HepG2 (cell line): ENCODE measurements around the gene PHKG2. TPM values are rescaled to one million over a fixed set of nuclear protein-coding genes. Genes with fewer than 3 reads are reported as not detected.

ENCODE experiments used
- ARID3A ChIP-seq: IDR thresholded peaks from 2 replicates; pipeline ENCODE4 v1.6.1; 2012; ENCODE audit warnings: low read depth, low read length, improper control_type of control experiment
- ARNT ChIP-seq: fragments of 450-650 bp; IDR thresholded peaks from 2 replicates; pipeline ENCODE4 v1.6.1; 2017
- CBX2 ChIP-seq, 2 experiments: fragments of 200-600 bp in 1 of 2; sonication (generic); formaldehyde crosslinking in 1 of 2; IDR thresholded peaks; 2 replicates each; pipeline versions ENCODE4 v1.7.0 to v1.8.1; 2018 to 2022; ENCODE audit warnings: low read depth in 2 of 2, low read length in 1 of 2, mild to moderate bottlenecking in 1 of 2, missing genetic modification reagents in 1 of 2
- EHMT2 ChIP-seq: fragments of 200-600 bp; sonication (generic); IDR thresholded peaks from 2 replicates; pipeline ENCODE4 v1.7.0; 2017; ENCODE audit warnings: antibody characterized with exemption, low read depth, low read length, borderline replicate concordance
- HOXA7 ChIP-seq: sonication (generic); formaldehyde crosslinking; IDR thresholded peaks from 2 replicates; pipeline ENCODE4 v1.8.1; 2022; ENCODE audit warnings: mild to moderate bottlenecking, missing genetic modification reagents, moderate library complexity
- RAD21 ChIP-seq: fragments of 450-650 bp; formaldehyde crosslinking; IDR thresholded peaks from 2 replicates; pipeline ENCODE4 v1.5.0; 2020; ENCODE audit warnings: mild to moderate bottlenecking
- U2AF1 ChIP-seq: fragments of 200-400 bp; formaldehyde crosslinking; optimal IDR thresholded peaks from 2 replicates; pipeline ENCODE3; 2017; ENCODE audit warnings: mild to moderate bottlenecking, low read depth, low read length
- ZGPAT ChIP-seq: IDR thresholded peaks from 2 replicates; pipeline ENCODE4 v1.6.1; 2016; ENCODE audit warnings: mild to moderate bottlenecking
- ZNF142 ChIP-seq: sonication (generic); formaldehyde crosslinking; IDR thresholded peaks from 2 replicates; pipeline ENCODE4 v1.4.0; 2020; ENCODE audit warnings: missing genetic modification reagents
- ZNF567 ChIP-seq: sonication (generic); formaldehyde crosslinking; IDR thresholded peaks from 2 replicates; pipeline ENCODE4 v1.8.1; 2023; ENCODE audit warnings: mild to moderate bottlenecking, missing genetic modification reagents, borderline replicate concordance
- ZNF572 ChIP-seq: sonication (generic); formaldehyde crosslinking; IDR thresholded peaks from 2 replicates; pipeline ENCODE4 v1.5.1; 2020; ENCODE audit warnings: mild to moderate bottlenecking, missing genetic modification reagents
- ZSCAN22 ChIP-seq: sonication (generic); formaldehyde crosslinking; IDR thresholded peaks from 2 replicates; pipeline ENCODE4 v1.4.0; 2020; ENCODE audit warnings: mild to moderate bottlenecking, missing genetic modification reagents
- ZSCAN5A ChIP-seq: sonication (generic); formaldehyde crosslinking; IDR thresholded peaks from 2 replicates; pipeline ENCODE4 v1.8.0; 2022; ENCODE audit warnings: mild to moderate bottlenecking, missing genetic modification reagents, borderline replicate concordance
- ZSCAN9 ChIP-seq: IDR thresholded peaks from 2 replicates; pipeline ENCODE4 v1.6.1; 2016; ENCODE audit warnings: borderline replicate concordance
- polyA plus RNA-seq, 8 experiments: library from polyadenylated mRNA; depleted of rRNA in 3 of 8; stranded (reverse) in 7 of 8; unstranded in 1 of 8; fragments of >200 nt; fragmentation: Illumina TruSeq in 4 of 8; extraction: Trizol in 4 of 8; gene quantifications; 2 replicates each; pipeline versions ENCODE4 v1.2.1 to v1.2.3, GENCODE V29; 2011 to 2016; ENCODE audit warnings: low read depth in 4 of 8, missing spikeins in 1 of 8, mixed read lengths in 1 of 8; ENCODE audit not compliant: insufficient read depth in 1 of 8
- total RNA-seq, 5 experiments: library from RNA; depleted of rRNA; stranded (reverse); fragments of >200 nt; fragmentation: Illumina TruSeq; extraction: Trizol; gene quantifications; 2 replicates each; pipeline ENCODE4 v1.2.3, GENCODE V29; 2016; ENCODE audit warnings: low read depth in 1 of 5
- TF ChIP-seq, protein P1 (sequence below): sonication (generic); formaldehyde crosslinking; IDR thresholded peaks from 2 replicates; pipeline ENCODE4 v1.5.0; 2020; ENCODE audit warnings: mild to moderate bottlenecking, missing genetic modification reagents, borderline replicate concordance

The PHKG2 gene
- total and polyA plus RNA-seq, 2 of the 13 experiments (the other 11 are each of a cell fraction or from before 2014, with no cell fraction given): 37.4 to 42.1 TPM

DNA sequence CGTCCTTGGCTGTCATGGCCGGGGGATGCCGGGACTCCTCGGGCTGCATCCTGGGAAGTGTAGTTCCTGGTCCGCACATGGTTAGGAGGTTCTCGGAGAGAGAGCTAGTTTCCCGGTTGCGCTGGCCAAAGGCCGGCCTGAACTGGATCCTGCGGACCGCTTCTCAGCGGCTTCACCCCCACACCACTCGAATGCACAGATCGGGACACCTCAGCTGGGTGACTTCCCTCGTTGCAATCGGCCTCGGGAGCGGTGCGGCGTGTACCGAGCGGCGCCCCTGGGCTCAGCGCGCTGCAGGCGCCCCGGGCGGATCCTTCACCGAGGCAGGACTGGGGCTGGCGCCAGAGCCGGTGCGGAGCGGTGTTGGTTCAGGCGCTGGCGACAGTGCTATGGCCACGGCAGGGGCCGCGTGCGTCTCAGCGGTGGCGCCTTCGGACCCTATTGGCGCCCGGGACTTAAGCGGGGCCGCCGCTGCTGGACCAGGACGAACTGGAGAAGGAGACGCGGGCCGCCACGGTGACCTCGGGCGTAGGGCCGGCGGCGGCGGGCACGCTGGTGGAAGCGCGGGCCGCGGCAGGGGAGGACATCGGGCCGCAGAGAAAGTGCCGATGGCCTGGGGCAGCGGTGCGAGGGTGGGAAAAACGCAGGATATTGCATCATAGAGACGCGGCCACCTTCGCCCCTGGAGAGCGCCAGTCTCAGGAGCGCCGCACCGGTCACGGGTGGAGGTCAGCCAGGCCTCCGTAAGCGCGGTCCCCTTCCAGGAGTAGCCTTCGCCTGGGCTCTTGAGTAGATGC is 27.4 kb downstream of the PHKG2 start (continued):
- peak; percentile 99 for TF ChIP-seq ZGPAT (CRISPR knock-in tag)
- TF ChIP-seq EHMT2: no peak
- TF ChIP-seq ZNF572: peak; percentile 65
- TF ChIP-seq CBX2 (IDR thresholded peaks at IDR 0.05; ENCODE audit: low read depth, low read length): no peak
- TF ChIP-seq CBX2 (CRISPR knock-in tag; IDR thresholded peaks at IDR 0.05; ENCODE audit: low read depth): peak; percentile 31; the same call in 1 of the 2 replicates
- TF ChIP-seq, protein P1, sequence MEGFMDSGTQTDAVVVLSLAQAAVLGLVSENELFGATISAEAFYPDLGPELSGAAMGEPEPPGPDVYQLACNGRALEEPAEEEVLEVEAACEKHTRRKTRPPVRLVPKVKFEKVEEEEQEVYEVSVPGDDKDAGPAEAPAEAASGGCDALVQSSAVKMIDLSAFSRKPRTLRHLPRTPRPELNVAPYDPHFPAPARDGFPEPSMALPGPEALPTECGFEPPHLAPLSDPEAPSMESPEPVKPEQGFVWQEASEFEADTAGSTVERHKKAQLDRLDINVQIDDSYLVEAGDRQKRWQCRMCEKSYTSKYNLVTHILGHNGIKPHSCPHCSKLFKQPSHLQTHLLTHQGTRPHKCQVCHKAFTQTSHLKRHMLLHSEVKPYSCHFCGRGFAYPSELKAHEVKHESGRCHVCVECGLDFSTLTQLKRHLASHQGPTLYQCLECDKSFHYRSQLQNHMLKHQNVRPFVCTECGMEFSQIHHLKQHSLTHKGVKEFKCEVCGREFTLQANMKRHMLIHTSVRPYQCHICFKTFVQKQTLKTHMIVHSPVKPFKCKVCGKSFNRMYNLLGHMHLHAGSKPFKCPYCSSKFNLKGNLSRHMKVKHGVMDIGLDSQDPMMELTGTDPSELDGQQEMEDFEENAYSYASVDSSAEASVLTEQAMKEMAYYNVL (CRISPR knock-in tag): peak; percentile 71; the same call in 1 of the 2 replicates
- peak; percentile 76 for TF ChIP-seq ZNF142 (CRISPR knock-in tag)
- peak; percentile 44 for TF ChIP-seq RAD21 (CRISPR knock-in tag)
- TF ChIP-seq ARNT: no peak
- TF ChIP-seq ZNF567: peak; percentile 91
- peak; percentile 75 for TF ChIP-seq ZSCAN22 (CRISPR knock-in tag)
- TF ChIP-seq ZSCAN9 (CRISPR knock-in tag): peak; percentile 78; the same call in 1 of the 2 replicates
- TF ChIP-seq ARID3A: no peak
- no peak for TF ChIP-seq U2AF1
- peak; percentile 50; the same call in 1 of the 2 replicates for TF ChIP-seq ZSCAN5A
- peak; percentile 27; the same call in 1 of the 2 replicates for TF ChIP-seq HOXA7 (CRISPR knock-in tag)
